M059J (cell line): ENCODE results near the gene CLRN3. TPM values are rescaled to one million over a fixed set of nuclear protein-coding genes. Genes with fewer than 3 reads are reported as not detected.

Source experiments
- DNase-seq: peaks from one replicate; pipeline ENCODE4 v3.0.0-alpha.2; 2012; ENCODE audit warnings: low read depth
- total RNA-seq: library from RNA; depleted of rRNA; stranded (reverse); fragments of >200 nt; shearing (Covaris generic); gene quantifications from 2 replicates; pipeline ENCODE4 v1.2.3, GENCODE V29; 2014

CLRN3 gene
- total RNA-seq, 1 experiment from 2014 or later: not detected

DNA sequence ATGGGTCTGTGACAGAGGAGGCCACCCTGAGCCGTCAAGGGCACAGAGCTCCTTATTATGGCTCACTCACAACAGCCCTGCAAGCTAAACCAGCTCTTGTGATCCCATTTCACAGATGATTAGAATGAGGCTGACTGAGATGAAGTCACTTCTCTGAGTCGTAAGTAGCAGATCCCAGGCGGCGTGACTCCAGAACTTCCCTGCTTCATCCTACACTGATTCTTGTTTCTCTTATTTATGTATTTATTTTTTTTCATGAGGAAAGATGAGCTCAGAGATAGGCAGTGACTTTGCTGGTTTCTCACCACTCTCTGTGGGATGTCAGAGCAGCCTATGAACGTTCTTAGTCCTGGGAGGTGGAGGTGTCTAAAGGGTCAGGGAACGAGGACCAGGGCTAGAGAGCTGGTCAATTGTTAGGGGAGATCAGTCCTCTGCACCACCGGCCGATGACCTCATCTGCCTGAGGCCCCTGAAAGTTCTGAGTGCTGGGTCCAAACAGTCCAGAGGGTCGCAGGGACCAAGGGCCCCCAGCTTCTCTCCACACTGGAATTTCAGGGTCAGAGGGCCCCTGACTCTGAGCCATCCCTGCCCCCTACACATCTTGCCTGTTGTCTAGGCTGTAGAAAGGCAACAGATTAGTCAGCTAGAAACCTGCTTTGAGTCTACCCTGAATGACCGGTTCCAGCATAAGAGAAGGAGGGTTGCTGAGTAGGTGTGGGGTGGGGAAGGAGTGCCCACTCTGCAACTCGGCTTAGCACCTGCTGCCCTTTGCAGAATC lies 17.9 kb downstream of the CLRN3 start:
- no peak for DNase-seq

DNA sequence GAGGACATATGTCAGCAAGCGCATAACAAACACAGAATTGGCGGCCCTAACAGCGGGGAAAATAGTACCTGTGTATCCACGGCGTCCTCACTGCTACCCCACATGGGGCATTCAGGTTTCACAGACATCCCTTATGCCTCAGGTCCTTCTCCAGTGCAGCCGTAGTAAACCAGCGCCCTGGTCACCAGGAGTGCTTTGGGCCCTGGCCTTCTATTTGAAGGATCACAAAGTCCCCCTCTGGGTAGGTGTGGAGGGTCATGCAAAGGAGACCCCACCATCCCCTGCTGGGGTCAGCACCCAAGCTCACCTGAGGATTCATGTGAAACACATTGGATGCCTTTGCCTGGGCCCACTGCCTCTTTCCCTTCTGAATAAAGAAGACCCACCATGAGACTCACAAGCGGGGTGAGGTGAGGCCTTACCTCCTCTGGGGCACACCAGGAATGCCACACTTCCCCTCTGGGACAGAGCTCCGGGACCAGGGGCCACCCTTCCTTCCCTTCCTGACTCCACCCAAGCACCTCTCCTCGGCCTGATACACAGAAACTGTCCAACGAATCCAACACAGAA lies 18.8 kb downstream of the CLRN3 start:
- DNase-seq: no peak

DNA sequence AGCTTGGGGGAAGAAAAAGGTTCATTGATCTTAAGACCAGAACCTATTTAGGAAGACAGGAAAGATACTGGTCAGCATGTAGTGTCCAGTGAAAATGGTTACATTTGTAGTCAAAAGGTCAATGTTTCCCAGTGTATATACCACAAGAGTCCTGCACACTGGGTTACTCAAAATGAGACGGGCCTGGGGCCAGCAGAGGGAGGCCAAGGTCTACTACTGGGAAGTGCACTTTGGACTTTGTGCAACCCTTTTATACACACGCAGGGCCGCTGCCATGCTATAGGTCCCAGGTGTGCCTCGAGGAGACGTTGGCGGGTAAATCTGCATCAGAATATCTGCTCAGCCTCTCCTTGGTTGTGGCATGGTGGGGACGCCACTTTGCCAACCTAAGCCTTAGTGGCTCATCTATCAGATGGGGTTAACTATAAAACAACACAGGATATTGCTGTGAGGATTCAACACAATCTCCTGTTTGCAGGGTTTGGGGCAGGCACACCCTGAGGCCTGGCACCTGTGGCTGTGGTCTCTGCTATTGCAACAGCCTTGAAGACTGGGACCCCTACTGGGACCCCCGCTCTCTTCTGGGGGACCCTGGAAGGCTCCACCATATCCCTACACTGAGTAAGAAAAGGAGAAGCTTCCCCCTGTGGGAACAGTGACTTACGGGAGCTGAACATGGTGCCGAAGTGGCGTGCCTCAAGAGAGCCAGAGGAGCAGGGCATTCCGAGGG lies 19.7 kb downstream of the CLRN3 start:
- peak; percentile 21 for DNase-seq

DNA sequence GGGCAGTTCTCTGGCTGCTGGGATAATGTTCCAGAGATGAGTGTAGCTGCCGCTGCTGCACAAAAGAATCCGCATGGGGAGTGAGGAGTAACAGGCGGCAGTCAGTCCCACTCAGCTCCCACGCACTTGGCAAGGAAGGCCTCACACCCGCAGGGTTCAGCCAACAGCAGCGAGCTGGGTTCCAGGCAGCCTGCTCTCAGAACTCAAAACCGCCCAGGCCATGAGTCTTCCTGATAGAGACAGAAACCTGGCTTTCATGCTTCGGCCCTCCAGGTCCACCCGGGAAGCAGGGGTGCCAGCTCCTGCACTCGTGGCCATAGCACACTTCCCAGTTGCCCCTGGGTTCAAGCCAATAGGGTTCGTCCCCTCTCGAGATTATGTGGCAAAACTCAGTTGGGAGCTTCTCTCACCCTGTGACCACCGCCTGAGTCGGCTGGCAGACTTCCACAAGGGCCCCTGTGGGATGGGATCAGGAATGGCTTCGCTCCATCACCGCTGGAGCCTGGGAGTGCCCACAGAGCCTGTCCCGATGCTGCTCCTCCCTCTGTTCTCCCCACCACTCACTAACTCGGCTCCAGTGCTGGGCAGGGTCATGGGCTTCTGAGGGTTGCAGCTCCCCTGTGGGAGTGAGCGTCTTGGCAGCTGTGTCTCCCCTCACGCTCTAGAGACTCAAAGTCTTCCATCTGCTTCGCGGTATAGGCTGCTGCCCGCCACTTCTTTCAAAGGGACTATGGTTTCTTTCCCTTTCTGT lies 20.6 kb downstream of the CLRN3 start:
- DNase-seq: no peak

DNA sequence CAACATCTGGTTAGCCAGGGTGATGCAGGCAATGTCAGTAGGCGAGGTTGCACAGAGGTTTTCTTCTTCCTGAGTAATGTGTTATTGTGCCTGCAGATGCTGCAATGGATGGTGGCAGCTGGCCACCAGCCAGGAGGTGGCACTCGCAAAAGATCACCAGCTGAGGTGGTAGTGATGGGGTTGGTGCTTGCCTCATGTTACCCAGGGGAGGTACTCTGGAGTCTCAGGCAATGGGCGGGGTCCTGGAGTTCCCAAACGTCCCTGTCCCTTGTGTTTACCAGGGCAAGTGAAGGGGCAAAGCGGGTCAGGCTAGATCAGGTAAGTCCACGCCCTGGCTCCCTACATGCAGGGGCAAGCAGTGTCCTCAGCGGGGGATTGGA lies 21.1 kb downstream of the CLRN3 start:
- DNase-seq: no peak

DNA sequence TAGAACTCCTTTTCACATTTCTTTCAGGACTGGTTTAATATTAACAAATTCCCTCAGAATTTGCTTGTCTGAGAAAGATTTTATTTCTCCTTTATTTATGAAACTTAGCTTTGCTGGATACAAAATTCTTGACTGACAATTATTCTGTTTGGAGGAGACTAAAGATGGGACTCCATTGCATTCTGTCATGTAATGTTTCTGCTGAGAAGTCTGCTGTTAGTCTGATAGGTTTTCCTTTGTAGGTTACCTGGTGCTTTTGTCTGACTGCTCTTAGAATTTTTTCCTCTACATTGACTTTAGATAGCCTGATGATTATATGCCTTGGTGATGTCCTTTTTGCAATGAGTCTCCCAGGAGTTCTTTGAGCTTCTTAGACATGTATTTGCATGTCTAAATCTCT lies 23.4 kb downstream of the CLRN3 start:
- no peak for DNase-seq

DNA sequence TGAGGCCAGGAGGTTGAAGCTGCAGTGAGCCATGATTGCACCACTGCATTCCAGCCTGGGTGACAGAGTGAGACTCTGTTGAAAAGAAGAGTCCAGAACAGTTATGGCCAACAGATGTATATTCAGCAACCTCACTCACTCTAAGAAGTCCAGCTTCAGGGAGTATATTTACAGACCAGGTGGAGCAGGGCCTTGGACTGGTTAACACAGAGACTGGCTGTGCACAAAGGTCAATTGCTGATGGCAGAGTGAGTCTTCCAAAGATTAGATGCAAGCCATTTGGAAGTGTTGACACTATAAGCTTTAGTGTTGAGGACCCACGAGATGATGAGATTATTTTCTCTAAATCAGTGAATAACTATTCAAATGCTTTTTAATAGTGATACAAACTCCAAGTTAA lies 24.9 kb downstream of the CLRN3 start:
- no peak for DNase-seq

DNA sequence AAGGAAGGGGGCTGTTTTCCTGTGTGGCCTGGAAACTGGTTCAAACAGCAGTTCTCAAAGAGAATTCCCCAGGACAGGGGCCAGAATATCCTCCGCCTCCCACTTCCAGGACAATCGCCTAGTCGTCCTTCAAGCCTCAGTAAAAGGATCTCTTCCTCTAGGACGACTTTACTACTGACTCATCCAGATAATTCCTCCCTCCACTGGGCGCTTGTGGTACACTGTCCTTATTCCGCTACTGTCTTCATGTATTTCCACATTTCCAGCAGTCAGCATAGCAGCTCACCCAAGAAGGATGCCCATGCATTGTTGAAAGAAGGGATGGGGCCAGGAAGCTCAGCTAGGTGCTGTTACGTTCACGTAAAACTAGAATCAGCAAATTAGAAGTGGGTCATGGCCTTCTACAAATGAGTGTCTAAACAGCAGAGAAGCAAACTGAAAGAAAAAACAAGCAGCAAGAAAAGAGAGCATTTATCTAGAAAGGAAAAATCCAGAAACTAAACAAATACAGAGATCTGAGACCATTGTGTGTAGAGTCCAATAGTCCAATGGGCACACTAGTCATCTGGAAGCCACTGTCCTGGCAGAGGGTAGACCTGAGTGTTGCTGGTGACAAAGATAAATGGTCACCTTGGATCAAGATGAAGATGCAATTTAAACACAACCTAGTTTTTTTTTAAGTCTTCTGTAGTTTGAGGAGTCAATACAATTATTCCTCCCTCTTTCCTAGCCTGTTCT lies 26.3 kb downstream of the CLRN3 start:
- peak; percentile 5 for DNase-seq

DNA sequence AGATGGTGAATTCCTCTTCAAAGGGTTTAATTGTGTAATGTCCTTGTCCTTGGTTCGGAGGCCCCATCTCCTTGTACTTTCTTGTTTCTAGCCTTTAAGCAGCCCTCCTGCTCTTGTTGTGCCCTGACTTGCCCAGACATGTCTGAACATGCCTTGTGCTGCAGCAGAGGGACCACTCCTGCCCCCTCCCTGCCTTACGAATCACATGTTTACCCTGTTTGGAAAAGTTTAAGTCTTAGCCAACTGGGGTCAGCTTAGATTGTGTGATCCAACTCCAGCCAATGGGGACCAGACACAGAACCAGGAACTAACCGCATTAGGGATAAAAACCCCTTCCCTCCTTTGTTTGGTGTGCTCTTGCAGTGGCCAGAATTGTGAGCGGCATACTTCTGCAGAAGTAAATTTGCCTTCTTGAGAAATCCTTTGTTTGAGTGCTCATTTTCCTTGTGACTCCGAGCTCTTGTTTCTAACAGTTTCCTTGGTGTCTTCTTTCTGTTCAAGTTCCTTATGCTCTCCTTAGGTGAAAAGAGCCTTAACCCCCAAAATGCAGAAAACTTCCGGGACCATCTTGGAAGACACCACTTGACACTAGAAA lies 29.4 kb downstream of the CLRN3 start:
- no peak for DNase-seq

DNA sequence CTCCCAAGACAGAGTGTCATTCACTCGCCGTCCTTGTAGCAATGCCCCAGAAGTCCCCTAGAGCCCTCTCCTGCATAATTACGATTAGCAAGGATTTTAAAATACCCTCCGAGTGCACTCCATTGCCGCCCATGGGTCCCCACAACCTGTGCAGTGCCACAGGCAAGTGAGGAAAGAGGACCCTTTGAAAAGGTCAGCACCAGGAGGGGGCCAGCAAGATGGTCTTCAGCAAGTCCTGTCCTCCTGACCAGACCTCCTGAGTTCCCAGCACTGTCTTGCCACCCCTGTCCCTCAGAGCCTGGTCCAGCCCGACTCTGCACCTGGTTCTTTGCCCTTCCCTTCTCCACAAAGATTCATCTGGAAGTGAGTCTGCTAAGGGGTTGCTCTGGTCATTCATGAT lies 32.1 kb downstream of the CLRN3 start:
- no peak for DNase-seq

DNA sequence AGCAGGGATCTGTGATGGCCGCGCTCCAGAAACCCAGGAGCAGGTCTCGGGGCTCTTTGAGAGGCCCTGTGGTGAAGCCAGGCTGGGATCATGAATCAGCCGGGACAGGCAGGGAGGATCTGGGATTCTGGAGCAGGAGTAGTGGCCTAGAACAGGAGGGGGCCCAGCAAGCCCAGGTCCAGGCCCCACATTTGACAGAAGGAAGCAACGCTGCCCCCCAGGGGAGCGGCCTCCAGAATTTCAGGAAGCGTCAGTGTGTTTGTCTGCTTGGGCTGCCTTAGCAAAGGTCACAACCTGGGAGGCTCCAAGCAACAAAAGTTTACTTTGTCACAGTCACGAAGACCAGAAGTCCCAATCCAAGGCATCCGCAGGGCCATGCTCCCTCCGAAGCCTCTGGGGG lies 36.8 kb downstream of the CLRN3 start:
- no peak for DNase-seq

DNA sequence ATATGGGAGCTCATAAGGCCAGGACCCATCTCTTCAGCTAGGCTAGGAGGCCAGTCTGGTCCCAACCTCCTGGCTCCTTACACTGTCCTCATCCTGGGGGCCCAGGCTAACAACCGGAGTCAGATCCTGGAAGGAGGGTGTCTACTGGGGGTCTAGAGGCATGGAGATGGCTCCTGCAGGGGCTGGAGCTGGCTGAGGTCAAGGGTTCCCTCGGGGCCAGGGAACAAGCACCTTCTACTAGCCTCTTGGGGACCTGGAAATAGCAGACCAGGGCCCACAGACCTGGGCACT lies 37.2 kb downstream of the CLRN3 start:
- no peak for DNase-seq

DNA sequence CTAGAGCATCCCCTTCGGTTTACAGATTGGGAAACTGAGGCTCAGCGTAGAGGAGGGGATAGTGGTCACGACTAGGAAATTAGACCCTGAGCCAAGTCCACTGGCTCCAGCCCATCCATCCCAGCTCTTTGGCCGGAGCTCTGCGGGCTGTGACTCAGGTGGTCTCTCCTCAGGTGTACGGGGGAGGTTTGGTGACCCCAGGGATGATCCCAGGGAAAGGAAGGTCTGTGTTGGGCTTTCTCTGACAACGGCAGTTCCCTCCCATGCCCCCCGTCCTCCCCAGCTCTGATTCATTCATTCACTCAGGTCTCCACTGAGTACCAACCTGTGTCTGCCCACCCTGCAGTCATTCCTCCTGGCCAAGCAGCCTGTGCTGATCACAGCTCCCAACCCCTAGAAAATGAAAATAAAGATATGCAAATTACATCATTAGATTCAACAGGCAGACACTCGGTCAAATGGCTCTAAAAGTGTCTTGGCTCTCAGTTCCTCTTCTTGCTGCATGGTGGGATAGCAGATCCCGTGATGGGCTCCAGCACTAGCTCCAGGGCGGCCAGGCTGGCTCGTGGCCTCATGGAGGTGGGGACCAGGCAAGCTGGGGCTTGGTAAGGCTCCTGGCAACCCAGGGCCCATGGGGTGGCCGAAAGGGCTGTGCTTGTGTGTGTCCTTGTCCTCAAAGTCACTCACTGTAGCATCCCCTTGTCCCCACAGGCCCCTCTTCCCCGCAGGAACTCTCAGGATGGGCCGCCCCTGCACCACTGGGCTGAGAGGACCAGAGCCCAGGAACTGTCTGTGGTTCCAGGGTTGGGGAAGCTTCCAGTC lies 37.8 kb downstream of the CLRN3 start:
- no peak for DNase-seq

DNA sequence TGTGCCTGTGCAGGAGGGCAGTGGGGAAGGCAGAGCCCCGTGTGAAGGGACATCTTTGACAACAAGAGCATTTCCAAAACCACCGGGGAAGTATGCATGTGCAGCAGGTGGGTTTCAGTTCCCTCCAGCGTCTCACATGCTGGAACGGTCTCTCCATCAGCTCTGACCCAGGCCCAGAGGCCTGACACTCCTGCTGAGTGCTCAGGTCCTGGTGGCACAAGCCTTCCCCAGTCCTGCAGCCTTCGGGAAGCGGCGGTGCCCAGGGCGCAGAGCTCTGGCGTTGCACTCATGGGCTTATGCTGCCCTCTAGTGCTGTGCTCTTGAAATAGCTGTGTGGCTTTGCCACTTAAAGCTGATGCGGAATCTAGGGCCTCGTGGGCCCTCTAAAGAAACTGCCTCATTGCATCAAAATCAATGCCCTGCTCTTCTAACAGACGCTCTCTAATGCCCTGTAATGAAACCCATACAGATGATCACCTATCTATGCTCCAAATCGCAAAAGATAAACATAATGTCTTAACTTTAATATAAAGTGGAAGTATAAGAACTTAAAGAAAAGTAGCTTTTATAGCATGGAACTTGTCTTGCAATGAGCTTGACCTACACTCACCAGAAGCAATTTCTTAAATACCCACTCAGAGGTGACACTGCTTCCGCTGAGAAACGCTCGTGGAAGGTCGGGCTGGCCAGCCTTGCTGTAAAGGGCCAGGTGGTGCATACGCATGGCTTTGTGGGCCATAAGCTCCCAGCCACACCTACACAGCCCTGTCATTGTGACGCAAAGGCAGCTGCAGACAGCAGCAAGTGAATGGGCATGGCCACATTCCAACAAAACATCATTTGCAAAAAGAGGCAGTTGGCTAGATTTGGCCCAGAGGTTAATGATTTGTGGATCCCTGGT lies 38.6 kb downstream of the CLRN3 start:
- peak; percentile 55 for DNase-seq

DNA sequence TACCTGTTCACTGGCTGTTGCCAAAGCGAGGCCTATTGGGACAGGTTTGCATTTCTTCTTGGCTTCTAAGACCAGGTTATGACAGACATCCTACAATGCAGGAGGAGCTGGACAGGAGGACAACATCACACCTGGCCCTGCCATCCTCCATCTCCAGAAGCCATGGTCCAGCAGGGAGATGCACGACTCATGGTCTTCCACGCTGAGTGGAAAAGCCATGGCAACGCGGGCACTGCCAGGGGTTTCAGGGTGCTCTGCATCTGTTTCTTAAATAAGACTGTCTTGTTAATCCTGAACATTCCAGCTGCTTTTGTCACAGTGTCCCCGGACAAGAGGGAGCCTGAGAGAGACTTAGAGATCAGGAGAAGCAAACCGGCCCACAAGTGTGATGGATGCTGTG lies 40.3 kb downstream of the CLRN3 start:
- DNase-seq: no peak

DNA sequence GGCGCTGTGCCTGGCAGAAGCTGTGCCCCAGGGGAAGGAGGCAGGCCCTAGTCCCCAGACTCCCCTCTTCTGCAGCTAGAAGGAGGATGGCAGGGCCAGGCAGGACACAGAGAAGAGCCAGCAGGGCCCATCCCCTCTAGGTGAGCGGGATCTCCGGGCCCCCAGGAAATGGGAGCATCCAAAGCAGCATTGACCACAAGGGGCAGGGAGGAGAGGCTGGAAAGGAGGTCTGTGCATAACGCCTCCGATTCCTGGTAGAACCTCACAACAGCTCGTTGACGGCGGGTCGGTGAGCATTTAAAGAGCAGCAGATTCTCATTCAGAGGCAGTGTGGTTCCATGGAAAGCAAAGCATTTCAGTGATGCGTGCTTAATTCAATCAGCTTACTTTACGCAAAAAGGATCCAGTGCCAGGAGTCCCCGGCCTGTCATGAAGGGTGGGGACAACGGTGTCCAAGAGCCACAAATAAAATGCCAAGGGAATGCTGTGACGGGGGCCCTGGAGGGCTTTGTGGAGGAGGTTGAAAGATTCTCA lies 41.0 kb downstream of the CLRN3 start:
- no peak for DNase-seq

DNA sequence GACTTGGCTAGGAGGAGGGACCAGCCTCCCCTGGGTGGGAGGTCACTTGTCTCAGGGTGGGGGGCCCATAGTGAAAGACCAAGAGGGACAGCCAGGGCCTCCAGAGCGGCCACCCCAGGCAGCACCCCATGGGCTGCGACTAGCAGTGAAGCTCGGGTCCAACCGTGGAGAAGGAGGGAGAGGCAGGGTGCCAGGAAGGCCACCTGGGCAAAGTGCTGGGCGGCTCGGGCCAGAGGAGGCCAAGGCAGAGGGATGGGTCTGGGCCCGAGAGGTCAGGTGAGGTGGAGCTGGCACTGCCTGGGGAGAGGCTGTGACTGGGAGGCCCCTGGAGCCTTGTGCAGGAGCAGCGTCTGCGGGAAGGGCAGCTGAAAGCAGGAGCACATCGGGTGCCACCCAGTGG lies 41.8 kb downstream of the CLRN3 start:
- no peak for DNase-seq

DNA sequence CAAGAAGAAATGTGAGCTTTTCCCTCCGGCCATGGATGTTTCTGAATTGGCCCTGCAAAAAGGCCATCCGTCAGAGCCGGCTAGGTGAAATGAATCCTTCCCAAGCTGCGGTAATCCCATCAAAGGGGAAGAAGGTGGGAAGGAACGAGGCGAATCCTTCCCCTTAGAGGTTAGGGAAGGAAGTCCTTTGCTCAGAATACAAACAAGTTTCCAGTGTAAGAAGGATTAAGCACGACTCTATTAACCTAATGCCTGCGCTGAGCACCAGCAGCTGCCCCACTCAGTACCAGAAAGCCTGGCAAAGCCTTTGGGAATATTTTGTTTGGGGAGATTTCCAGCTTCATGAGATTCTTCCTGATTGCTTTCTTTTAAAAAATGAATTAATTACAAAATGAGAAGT lies 42.8 kb downstream of the CLRN3 start:
- DNase-seq: no peak

DNA sequence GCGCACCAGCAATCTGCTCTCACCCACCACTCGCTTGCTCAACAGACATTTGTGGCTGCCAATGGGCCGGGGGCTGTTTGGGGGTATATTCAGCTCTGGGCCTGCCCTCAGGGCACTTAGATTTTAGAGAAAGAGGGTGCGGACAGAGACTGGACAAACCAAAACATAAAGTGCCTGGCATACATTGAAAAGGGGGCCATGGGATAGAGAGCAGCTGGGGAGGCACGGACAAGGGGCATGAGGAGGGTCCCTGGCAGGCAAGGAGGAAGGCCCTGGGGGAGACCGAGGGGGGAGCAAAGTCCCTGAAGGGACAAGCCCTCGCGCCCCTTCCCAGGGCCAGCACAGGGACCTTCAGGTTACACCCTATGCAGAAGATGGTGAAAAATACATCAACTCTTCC lies 43.5 kb downstream of the CLRN3 start:
- no peak for DNase-seq
